KOPT-K1 (cell line): Measurements from ENCODE around the gene TBC1D10B.
A peak's percentile ranks its signal among the peaks of the same experiment; 100 is the strongest.

ENCODE experiments used
- H3K27ac ChIP-seq: fragments of 200-600 bp; sonication (generic); 2 replicates; pipeline ENCODE4 v1.5.1; 2016; ENCODE audit warnings: antibody characterized with exemption, mild to moderate bottlenecking, low read depth, low read length; ENCODE audit not compliant: poor library complexity, severe bottlenecking
- H3K36me3 ChIP-seq: fragments of 200-600 bp; sonication (generic); 2 replicates; pipeline ENCODE4 v1.5.1; 2017; ENCODE audit warnings: antibody characterized with exemption, mild to moderate bottlenecking, low read length, moderate library complexity; ENCODE audit not compliant: insufficient read depth
- H3K9me3 ChIP-seq: fragments of 200-600 bp; sonication (generic); 2 replicates; pipeline ENCODE4 v1.5.1; 2017; ENCODE audit warnings: antibody characterized with exemption, low read length, mild to moderate bottlenecking; ENCODE audit not compliant: insufficient read depth, poor library complexity, severe bottlenecking

The TBC1D10B gene, protein sequence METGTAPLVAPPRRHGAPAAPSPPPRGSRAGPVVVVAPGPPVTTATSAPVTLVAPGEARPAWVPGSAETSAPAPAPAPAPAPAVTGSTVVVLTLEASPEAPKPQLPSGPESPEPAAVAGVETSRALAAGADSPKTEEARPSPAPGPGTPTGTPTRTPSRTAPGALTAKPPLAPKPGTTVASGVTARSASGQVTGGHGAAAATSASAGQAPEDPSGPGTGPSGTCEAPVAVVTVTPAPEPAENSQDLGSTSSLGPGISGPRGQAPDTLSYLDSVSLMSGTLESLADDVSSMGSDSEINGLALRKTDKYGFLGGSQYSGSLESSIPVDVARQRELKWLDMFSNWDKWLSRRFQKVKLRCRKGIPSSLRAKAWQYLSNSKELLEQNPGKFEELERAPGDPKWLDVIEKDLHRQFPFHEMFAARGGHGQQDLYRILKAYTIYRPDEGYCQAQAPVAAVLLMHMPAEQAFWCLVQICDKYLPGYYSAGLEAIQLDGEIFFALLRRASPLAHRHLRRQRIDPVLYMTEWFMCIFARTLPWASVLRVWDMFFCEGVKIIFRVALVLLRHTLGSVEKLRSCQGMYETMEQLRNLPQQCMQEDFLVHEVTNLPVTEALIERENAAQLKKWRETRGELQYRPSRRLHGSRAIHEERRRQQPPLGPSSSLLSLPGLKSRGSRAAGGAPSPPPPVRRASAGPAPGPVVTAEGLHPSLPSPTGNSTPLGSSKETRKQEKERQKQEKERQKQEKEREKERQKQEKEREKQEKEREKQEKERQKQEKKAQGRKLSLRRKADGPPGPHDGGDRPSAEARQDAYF

GRCh38 chr16:30370456-30371247 lies at the start of gene TBC1D10B:
Gene TBC1D10B (minus strand): TSS chr16:30370494. CDS start chr16:30370183, 311 bp downstream.
- Histone ChIP-seq H3K27ac (peak within 1 kb of the TSS; percentile 73), H3K36me3 (peaks cover 19% of the 10 kb centered on the region), H3K9me3 (no peaks in the 10 kb centered on the region)

- Histone ChIP-seq H3K27ac (peak overlapping the region; percentile 46), H3K36me3 (peaks cover 87% of the 10 kb centered on the region), H3K9me3 (no peaks in the 10 kb centered on the region)
Measured at GRCh38 chr16:30418350-30419181, 48.3 kb upstream of the TBC1D10B start.

DNA sequence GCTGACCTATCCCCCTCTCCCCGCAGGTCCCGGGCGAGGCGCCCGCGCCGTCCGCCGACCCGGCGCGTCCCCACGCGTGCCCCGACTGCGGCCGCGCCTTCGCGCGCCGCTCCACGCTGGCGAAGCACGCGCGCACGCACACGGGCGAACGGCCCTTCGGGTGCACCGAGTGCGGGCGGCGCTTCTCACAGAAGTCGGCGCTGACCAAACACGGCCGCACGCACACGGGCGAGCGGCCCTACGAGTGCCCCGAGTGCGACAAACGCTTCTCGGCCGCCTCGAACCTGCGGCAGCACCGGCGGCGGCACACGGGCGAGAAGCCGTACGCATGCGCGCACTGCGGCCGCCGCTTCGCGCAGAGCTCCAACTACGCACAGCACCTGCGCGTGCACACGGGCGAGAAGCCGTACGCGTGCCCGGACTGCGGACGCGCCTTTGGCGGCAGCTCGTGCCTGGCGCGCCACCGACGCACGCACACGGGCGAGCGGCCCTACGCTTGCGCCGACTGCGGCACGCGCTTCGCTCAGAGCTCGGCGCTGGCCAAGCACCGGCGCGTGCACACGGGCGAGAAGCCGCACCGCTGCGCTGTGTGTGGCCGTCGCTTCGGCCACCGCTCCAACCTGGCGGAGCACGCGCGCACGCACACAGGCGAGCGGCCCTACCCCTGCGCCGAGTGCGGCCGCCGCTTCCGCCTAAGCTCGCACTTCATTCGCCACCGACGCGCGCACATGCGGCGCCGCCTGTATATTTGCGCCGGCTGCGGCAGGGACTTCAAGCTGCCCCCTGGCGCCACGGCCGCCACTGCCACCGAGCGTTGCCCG lies 47.4 kb upstream of the TBC1D10B start:
- H3K27ac ChIP-seq, result peak overlapping the region; percentile 46
- H3K36me3 ChIP-seq, result peaks cover 88% of the 10 kb centered on the region
- H3K9me3 ChIP-seq, result no peaks in the 10 kb centered on the region

DNA sequence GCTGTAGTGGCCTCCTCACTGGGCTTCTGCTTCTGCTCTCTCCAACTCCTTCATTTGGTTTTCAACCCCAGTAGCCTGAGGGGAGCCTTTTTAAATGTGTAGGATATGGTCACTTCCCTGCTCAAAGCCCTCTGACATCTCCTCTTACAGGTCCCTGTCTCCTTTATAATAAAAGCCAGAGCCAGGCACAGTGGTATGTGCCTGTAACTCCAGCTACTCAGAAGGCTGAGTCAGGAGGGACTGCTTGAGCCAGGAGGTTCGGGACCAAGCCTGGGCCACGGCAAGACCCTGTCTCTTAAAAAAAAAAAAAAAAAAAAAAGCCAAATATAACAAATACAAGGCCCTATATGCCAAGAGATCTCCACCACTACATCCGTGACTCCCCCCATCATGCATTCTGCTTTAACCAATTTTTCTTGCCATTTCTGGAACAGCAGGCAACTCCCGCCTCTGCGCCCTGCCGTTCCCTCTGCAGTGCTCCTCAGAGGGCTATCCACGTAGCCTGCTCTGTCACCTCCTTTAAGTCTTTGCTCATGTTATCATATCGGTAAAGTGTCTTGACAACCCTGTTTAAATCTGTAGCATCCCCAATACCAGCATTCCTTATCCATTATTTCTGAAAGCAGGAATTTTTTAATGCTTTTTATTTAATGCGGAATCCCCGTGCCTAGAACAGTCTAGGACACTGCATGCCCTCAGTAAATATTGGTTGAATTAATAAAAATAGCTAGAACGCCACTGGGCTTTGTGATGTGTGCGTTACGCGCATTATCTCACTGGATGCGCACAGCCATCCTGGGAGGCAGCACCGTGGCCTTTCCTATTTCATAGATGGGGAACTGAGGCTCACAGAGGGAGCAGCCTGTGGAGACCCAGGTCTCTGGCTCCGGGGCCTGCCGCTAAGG lies 46.6 kb upstream of the TBC1D10B start:
- H3K27ac ChIP-seq, result peak overlapping the region; percentile 46
- H3K36me3 ChIP-seq, result peaks cover 88% of the 10 kb centered on the region

GRCh38 chr16:30416047-30416603 lies 45.8 kb upstream of the TBC1D10B start:
- H3K36me3 ChIP-seq, result peaks cover 88% of the 10 kb centered on the region

More for the DNA sequence above, 46.6 kb upstream of the TBC1D10B start:
- H3K9me3 ChIP-seq, result no peaks in the 10 kb centered on the region

DNA sequence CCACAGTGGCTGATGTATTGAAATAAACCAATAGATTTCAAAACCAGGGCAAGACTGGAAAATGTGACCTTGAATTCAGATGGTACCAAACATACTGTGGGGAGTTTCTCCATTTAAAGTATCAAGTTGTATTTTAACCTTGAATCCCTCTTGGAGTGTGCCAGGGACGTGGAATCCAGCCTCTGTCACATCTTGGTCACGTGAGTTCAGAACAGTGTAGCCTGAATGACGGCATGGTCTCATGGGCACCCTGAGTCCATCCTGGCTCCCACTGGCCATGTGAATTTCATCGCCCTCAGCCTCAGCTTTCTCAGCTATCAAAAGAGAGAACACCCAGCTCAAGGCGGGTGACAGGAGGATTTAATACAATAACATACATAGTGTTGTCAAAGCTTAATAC lies 43.9 kb upstream of the TBC1D10B start:
- H3K36me3 ChIP-seq, result peaks cover 82% of the 10 kb centered on the region
- no peaks in the 10 kb centered on the region for H3K9me3 ChIP-seq
- H3K27ac ChIP-seq, result no peak overlapping the region

More at GRCh38 chr16:30416047-30416603, 45.8 kb upstream of the TBC1D10B start:
- Histone ChIP-seq H3K27ac (no peak overlapping the region), H3K9me3 (no peaks in the 10 kb centered on the region)

- no peaks in the 10 kb centered on the region for H3K9me3 ChIP-seq
- no peak overlapping the region for H3K27ac ChIP-seq
- peaks cover 73% of the 10 kb centered on the region for H3K36me3 ChIP-seq
Measured at GRCh38 chr16:30413112-30413806, 43.0 kb upstream of the TBC1D10B start.

GRCh38 chr16:30409125-30410060 lies 39.1 kb upstream of the TBC1D10B start:
- Histone ChIP-seq H3K27ac (peak overlapping the region; percentile 44), H3K36me3 (peaks cover 46% of the 10 kb centered on the region), H3K9me3 (no peaks in the 10 kb centered on the region)

- Histone ChIP-seq H3K9me3 (no peaks in the 10 kb centered on the region), H3K36me3 (peaks cover 32% of the 10 kb centered on the region), H3K27ac (peak overlapping the region; percentile 78)
Measured at GRCh38 chr16:30407804-30408534, 37.7 kb upstream of the TBC1D10B start.

- H3K36me3 ChIP-seq, result peaks cover 25% of the 10 kb centered on the region
- peak within 1 kb of the TSS; percentile 78 for H3K27ac ChIP-seq
- no peaks in the 10 kb centered on the region for H3K9me3 ChIP-seq
Measured at GRCh38 chr16:30407102-30407803, 37.0 kb upstream of the TBC1D10B start, which contains the start of gene ZNF771. Gene ZNF771 (plus strand): TSS chr16:30407606. CDS start chr16:30408054, 448 bp downstream.
